ENCODE results near the gene NOX3. TPM values are rescaled to one million over a fixed set of nuclear protein-coding genes. Genes with fewer than 3 reads are reported as not detected.

Gene NOX3
- total RNA-seq (not detected), polyA plus RNA-seq (not detected)

DNA sequence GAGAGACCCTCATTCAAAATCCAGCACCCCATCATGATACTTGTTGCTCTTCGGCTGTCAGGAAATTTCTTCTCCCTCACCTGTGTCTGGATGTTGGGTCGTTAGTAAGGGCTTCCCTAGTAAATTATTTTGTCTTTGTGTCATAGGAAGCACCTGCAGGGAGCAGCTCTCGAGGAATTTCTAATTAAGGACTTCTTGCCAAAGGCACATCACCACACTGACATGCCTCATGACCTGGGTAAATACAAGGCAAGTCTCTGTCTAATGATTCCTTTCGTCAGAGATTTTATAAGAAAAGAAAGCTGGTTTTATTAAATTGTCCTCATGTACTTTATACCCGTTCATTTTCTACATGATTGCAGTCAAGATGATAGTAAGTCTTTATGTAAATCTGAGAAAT, at the start of gene NOX3:
Gene NOX3 (minus strand): TSS at position 74 of the 400 bp plus-strand sequence. CDS start 39 bp downstream, at position 35.
- DNase-seq, result no peak
- no peak within 1 kb of the TSS for H3K4me3 ChIP-seq
- H3K4me1 ChIP-seq, result no peaks in the 10 kb centered on the region
- 48 to 63% methylated on average over 5 of the region's 5 CpGs for WGBS, 2 donors
- no peak within 1 kb of the TSS for H3K27ac ChIP-seq
- H3K27me3 ChIP-seq, result no peaks in the 10 kb centered on the region
- FAIRE-seq, result no peak
- intact Hi-C loops (cut with DNase I), result no loop called here
- no peak for TF ChIP-seq CTCF (IDR thresholded peaks at IDR 0.05)
- no peaks in the 10 kb centered on the region for H3K9me3 ChIP-seq
- ATAC-seq, result no peak
- no peaks in the 10 kb centered on the region for H3K36me3 ChIP-seq

DNA sequence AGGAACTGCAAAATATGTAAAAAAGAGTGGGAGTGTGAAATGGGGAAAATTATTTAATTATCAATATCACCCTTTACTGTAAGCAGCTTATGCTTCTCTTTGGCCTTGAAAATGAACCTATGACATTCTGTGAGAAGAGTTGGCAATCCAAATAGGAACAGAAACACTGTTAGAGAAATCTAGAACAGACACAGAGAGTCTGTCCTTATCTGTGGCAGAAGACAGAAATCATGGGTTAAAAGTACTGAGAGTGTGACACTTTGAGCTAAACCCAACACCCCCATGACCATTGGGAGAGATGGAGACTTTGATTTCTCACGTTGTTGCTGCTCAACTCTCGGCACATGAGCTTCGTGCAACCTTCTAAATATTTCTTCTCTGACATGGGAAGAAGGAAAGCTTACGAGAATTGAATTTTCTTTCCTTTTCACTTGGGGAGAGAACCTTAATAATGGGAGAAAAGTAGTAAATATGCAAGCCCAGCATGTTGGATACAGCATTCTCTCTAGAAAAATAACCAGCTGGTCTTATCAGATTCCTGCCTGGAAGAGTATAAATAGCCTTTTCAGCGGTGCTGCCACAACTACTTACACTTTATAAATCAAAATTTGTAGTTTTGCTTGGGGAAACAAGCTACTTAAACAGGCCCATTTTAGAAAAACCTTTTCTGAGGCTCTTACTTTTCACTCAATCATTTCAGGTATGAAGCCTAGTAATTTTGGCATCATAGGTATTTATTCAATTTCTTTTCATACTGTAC, 49.4 kb upstream of the NOX3 start:
- Histone ChIP-seq H3K27me3 (no peaks in the 10 kb centered on the region), H3K36me3 (no peaks in the 10 kb centered on the region), H3K9me3 (no peaks in the 10 kb centered on the region), H3K27ac (no peak overlapping the region), H3K4me3 (no peak overlapping the region), H3K4me1 (no peaks in the 10 kb centered on the region)
- no peak for TF ChIP-seq CTCF (IDR thresholded peaks at IDR 0.05)
- WGBS, 2 donors, result 63 to 70% methylated on average over 5 of the region's 5 CpGs
- no peak for DNase-seq
- ATAC-seq, result no peak
- no peak for FAIRE-seq
- intact Hi-C loops (cut with DNase I), result no loop called here

- 79 to 92% methylated on average over 1 of the region's 1 CpG for WGBS, 2 donors
- Histone ChIP-seq H3K4me1 (no peaks in the 10 kb centered on the region), H3K27ac (no peak overlapping the region), H3K9me3 (no peaks in the 10 kb centered on the region), H3K4me3 (no peak overlapping the region), H3K36me3 (no peaks in the 10 kb centered on the region), H3K27me3 (no peaks in the 10 kb centered on the region)
- intact Hi-C loops (cut with DNase I), result no loop called here
- ATAC-seq (no peak), DNase-seq (no peak), FAIRE-seq (no peak)
- TF ChIP-seq CTCF (IDR thresholded peaks at IDR 0.05), result no peak
Observed at GRCh38 chr6:155502393-155502792, 46.8 kb upstream of the NOX3 start.

- no peak for TF ChIP-seq CTCF (IDR thresholded peaks at IDR 0.05)
- DNase-seq (no peak), FAIRE-seq (no peak), ATAC-seq (no peak)
- Histone ChIP-seq H3K27ac (no peak overlapping the region), H3K27me3 (no peaks in the 10 kb centered on the region), H3K36me3 (no peaks in the 10 kb centered on the region), H3K9me3 (no peaks in the 10 kb centered on the region), H3K4me3 (no peak overlapping the region), H3K4me1 (no peaks in the 10 kb centered on the region)
- WGBS, 2 donors, result 76 to 87% methylated on average over 4 of the region's 4 CpGs
- intact Hi-C loops (cut with DNase I), result no loop called here
Observed at GRCh38 chr6:155499574-155499973, 43.9 kb upstream of the NOX3 start.

- no peak for TF ChIP-seq CTCF (IDR thresholded peaks at IDR 0.05)
- H3K9me3 ChIP-seq, result no peaks in the 10 kb centered on the region
- intact Hi-C loops (cut with DNase I), result no loop called here
- DNase-seq (no peak), ATAC-seq (no peak), FAIRE-seq (no peak)
- H3K36me3 ChIP-seq, result no peaks in the 10 kb centered on the region
- no peak overlapping the region for H3K27ac ChIP-seq
- peaks cover 0 to 4% (median 0%) of the 10 kb centered on the region in 3 donors for H3K4me1 ChIP-seq
- no peaks in the 10 kb centered on the region for H3K27me3 ChIP-seq
- H3K4me3 ChIP-seq, result no peak overlapping the region
- 87 to 93% methylated on average over 2 of the region's 2 CpGs for WGBS, 2 donors
Observed at GRCh38 chr6:155498370-155498769, 42.7 kb upstream of the NOX3 start.

All from pancreas (tissue), 10 donors.